Astrocyte of the cerebellum (primary cell): ENCODE results near the gene CLCF1.

Experiments
- DNase-seq: peaks from one replicate; pipeline ENCODE4 v3.0.0-alpha.2; 2011; ENCODE audit warnings: low read depth
- H3K4me3 ChIP-seq: 2 replicates; pipeline ENCODE4 v1.5.1; 2011; ENCODE audit warnings: mild to moderate bottlenecking, low read depth, low read length, moderate library complexity
- in situ Hi-C: cut with HindIII; loops from 2 replicates; pipeline ENCODE4 v1.10.0; 2017; ENCODE audit warnings: low sequenced_read_pairs
- TF ChIP-seq, protein P1 (sequence below): IDR thresholded peaks from 2 replicates; pipeline ENCODE4 v1.5.1; 2012; ENCODE audit warnings: low read length, low read depth, moderate library complexity, mild to moderate bottlenecking; ENCODE audit errors: missing control alignments

The CLCF1 gene

GRCh38 chr11:67372993-67373647, at the start of gene CLCF1:
Gene CLCF1, minus strand, starts transcription at chr11:67373598. Its CDS starts 59 bp downstream, at chr11:67373539.
- in situ Hi-C loops = no loop called here
- H3K4me3 ChIP-seq = peak within 1 kb of the TSS; percentile 60
- DNase-seq = no peak
- TF ChIP-seq, protein P1, sequence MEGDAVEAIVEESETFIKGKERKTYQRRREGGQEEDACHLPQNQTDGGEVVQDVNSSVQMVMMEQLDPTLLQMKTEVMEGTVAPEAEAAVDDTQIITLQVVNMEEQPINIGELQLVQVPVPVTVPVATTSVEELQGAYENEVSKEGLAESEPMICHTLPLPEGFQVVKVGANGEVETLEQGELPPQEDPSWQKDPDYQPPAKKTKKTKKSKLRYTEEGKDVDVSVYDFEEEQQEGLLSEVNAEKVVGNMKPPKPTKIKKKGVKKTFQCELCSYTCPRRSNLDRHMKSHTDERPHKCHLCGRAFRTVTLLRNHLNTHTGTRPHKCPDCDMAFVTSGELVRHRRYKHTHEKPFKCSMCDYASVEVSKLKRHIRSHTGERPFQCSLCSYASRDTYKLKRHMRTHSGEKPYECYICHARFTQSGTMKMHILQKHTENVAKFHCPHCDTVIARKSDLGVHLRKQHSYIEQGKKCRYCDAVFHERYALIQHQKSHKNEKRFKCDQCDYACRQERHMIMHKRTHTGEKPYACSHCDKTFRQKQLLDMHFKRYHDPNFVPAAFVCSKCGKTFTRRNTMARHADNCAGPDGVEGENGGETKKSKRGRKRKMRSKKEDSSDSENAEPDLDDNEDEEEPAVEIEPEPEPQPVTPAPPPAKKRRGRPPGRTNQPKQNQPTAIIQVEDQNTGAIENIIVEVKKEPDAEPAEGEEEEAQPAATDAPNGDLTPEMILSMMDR = no peak

GRCh38 chr11:67422891-67423290, 49.5 kb upstream of the CLCF1 start:
- in situ Hi-C loops = no loop called here
- no peak for DNase-seq
- H3K4me3 ChIP-seq = no peak overlapping the region
- TF ChIP-seq, protein P1 = no peak

GRCh38 chr11:67421430-67422031, 48.1 kb upstream of the CLCF1 start:
- in situ Hi-C loops = no loop called here
- no peak for DNase-seq
- TF ChIP-seq, protein P1 = no peak
- peak overlapping the region; percentile 24 for H3K4me3 ChIP-seq

GRCh38 chr11:67420646-67421429, 47.4 kb upstream of the CLCF1 start:
- in situ Hi-C loops = no loop called here
- peak; percentile 66 for DNase-seq
- H3K4me3 ChIP-seq = peak overlapping the region; percentile 24

DNA sequence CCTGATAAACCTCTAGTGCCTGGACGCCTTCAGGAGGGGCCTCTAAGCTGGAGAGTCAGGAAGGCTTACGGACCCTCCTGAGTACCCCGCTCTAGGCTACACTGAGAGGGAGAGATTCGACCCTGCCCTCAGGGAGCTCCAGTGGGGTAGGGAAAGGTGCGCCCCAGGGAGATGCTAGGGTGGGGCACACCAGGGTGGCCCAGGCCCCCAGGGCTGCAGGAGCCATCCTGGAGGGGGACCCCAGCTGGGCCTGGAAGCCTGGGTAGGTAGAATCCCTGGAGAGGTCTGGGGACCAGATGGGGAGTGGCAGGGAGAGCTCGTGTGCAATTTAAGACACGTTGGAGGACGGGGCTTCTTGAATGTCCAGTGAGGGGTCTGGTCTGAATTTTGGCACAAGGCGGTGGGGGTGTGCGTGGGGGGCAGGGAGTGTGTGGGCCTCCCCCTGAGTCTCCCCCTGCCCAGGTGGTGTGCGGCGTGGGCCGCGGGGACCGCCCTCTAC, 46.8 kb upstream of the CLCF1 start:
- TF ChIP-seq, protein P1 = no peak
- no peak for DNase-seq
- in situ Hi-C loops = no loop called here
- H3K4me3 ChIP-seq = peak overlapping the region; percentile 24

More at GRCh38 chr11:67420646-67421429, 47.4 kb upstream of the CLCF1 start:
- TF ChIP-seq, protein P1 = no peak

- H3K4me3 ChIP-seq = no peak overlapping the region
- in situ Hi-C loops = no loop called here
- TF ChIP-seq, protein P1 = no peak
- no peak for DNase-seq
Measured at GRCh38 chr11:67419325-67420049, 46.1 kb upstream of the CLCF1 start.
